HG02840 (cell line): ENCODE measurements around the gene CDC23.
"Not testable (repeated sequence)": the region's sequence is repeated elsewhere in the genome, so short reads cannot be mapped to it uniquely, and the experiment has no call there.

Experiments
- ATAC-seq: cut with Tn5 transposase; IDR thresholded peaks from one replicate; pipeline ENCODE4 v1.9.1; 2021; ENCODE audit warnings: mild to moderate bottlenecking, moderate library complexity, moderate number of reproducible peaks; ENCODE audit not compliant: unreplicated experiment, low FRiP score

CDC23 gene

GRCh38 chr5:138223532-138223931, 10.4 kb upstream of the CDC23 start:
- no peak for ATAC-seq

GRCh38 chr5:138216799-138217198, 3.7 kb upstream of the CDC23 start:
- no peak for ATAC-seq

- peak; percentile 6 for ATAC-seq
Measured at GRCh38 chr5:138212828-138213160, 329 bp downstream of the CDC23 start.

- ATAC-seq, result no peak
Measured at GRCh38 chr5:138210985-138211384, 2.1 kb downstream of the CDC23 start.

- ATAC-seq, result not testable (repeated sequence)
Measured at GRCh38 chr5:138193859-138194258, 19.3 kb downstream of the CDC23 start.

- ATAC-seq, result no peak
Measured at GRCh38 chr5:138192826-138193225, 20.3 kb downstream of the CDC23 start.

GRCh38 chr5:138188626-138189025, 24.5 kb downstream of the CDC23 start:
- no peak for ATAC-seq

- no peak for ATAC-seq
Measured at GRCh38 chr5:138186002-138186447, 27.1 kb downstream of the CDC23 start.

GRCh38 chr5:138182808-138183207, 30.3 kb downstream of the CDC23 start:
- ATAC-seq, result no peak

GRCh38 chr5:138180841-138181240, 32.3 kb downstream of the CDC23 start:
- no peak for ATAC-seq

- no peak for ATAC-seq
Measured at GRCh38 chr5:138180183-138180782, 32.8 kb downstream of the CDC23 start.

- peak; percentile 15 for ATAC-seq
Measured at GRCh38 chr5:138179277-138179857, 33.8 kb downstream of the CDC23 start.

- ATAC-seq, result peak; percentile 88
Measured at GRCh38 chr5:138178516-138179276, 34.4 kb downstream of the CDC23 start, which contains the start of the genes BRD8 and KIF20A. Gene BRD8 (minus strand): TSS chr5:138178630. CDS start chr5:138178614, 16 bp downstream. Gene KIF20A (plus strand): TSS chr5:138179112. CDS start chr5:138179681, 569 bp downstream.

- peak; percentile 2 for ATAC-seq
Measured at GRCh38 chr5:138177941-138178515, 35.1 kb downstream of the CDC23 start.

GRCh38 chr5:138170299-138170698, 42.8 kb downstream of the CDC23 start:
- ATAC-seq, result no peak

- no peak for ATAC-seq
Measured at GRCh38 chr5:138169124-138169523, 44.0 kb downstream of the CDC23 start.

- no peak for ATAC-seq
Measured at GRCh38 chr5:138163721-138164120, 49.4 kb downstream of the CDC23 start.

- no peak for ATAC-seq
Measured at GRCh38 chr5:138160706-138161105, 52.4 kb downstream of the CDC23 start.

GRCh38 chr5:138159666-138160065, 53.5 kb downstream of the CDC23 start:
- ATAC-seq, result no peak

GRCh38 chr5:138157626-138158025, 55.5 kb downstream of the CDC23 start:
- no peak for ATAC-seq

- ATAC-seq, result not testable (repeated sequence)
Measured at GRCh38 chr5:138155977-138156376, 57.1 kb downstream of the CDC23 start.
